HEK293 (cell line): ENCODE results near the gene ZNF76.

Experiments
- CTCF ChIA-PET: fragments of 350-600 bp; formaldehyde crosslinking; extraction: SDS; loops from one replicate; lab custom pipeline; 2021; ENCODE audit warnings: antibody characterized with exemption; lab: Yijun Ruan, JAX
- POLR2A ChIA-PET: fragments of 300-600 bp; formaldehyde crosslinking; extraction: SDS; loops from one replicate; lab custom pipeline; 2020; ENCODE audit warnings: antibody characterized with exemption, inconsistent platforms; lab: Yijun Ruan, JAX
- H3K27ac ChIP-seq: fragments of 200-500 bp; sonication (Bioruptor generic); 2 replicates; pipeline ENCODE4 v1.5.1; 2014; ENCODE audit warnings: low read depth, low read length, control low read depth, inconsistent platforms; ENCODE audit errors: extremely low read depth
- H3K36me3 ChIP-seq, 2 experiments: fragments of 200-500 bp in 1 of 2; sonication (Bioruptor generic) in 1 of 2; 1 replicate in 1 of 2; 2 replicates in 1 of 2; pipeline ENCODE4 v1.5.1; 2014 to 2017; ENCODE audit warnings: inconsistent platforms in 2 of 2, low read length in 2 of 2; ENCODE audit not compliant: control insufficient read depth in 2 of 2, insufficient read depth in 1 of 2
- H3K4me1 ChIP-seq: fragments of 200-500 bp; sonication (Bioruptor generic); 2 replicates; pipeline ENCODE4 v1.5.1; 2014; ENCODE audit warnings: mild to moderate bottlenecking, low read length, inconsistent platforms; ENCODE audit not compliant: control insufficient read depth, insufficient read depth
- H3K4me3 ChIP-seq: 2 replicates; pipeline ENCODE4 v1.5.1; 2011; ENCODE audit warnings: low read depth, mild to moderate bottlenecking, control low read depth, low read length, moderate library complexity
- H3K9me3 ChIP-seq: fragments of 200-500 bp; sonication (Bioruptor generic); 2 replicates; pipeline ENCODE4 v1.5.1; 2014; ENCODE audit warnings: low read depth, low read length, inconsistent platforms; ENCODE audit not compliant: control insufficient read depth, insufficient read depth
- GLIS1 ChIP-seq: fragments of 450-650 bp; formaldehyde crosslinking; IDR thresholded peaks from 2 replicates; pipeline ENCODE4 v1.5.1; 2016; ENCODE audit warnings: missing biosample characterization, missing genetic modification characterization
- INSM2 ChIP-seq: fragments of 450-650 bp; formaldehyde crosslinking; IDR thresholded peaks from 2 replicates; pipeline ENCODE4 v1.5.1; 2016; ENCODE audit warnings: missing biosample characterization, missing genetic modification characterization
- KLF8 ChIP-seq: fragments of 450-650 bp; formaldehyde crosslinking; IDR thresholded peaks from 2 replicates; pipeline ENCODE4 v1.5.1; 2016; ENCODE audit warnings: missing biosample characterization, missing genetic modification characterization
- OSR2 ChIP-seq: fragments of 450-650 bp; formaldehyde crosslinking; IDR thresholded peaks from 2 replicates; pipeline ENCODE4 v1.5.1; 2016; ENCODE audit warnings: missing biosample characterization, missing genetic modification characterization
- PBX3 ChIP-seq: sonication (generic); formaldehyde crosslinking; IDR thresholded peaks from 2 replicates; pipeline ENCODE4 v1.8.1; 2022; ENCODE audit warnings: mild to moderate bottlenecking, moderate library complexity, missing genetic modification reagents
- SALL2 ChIP-seq: fragments of 450-650 bp; formaldehyde crosslinking; IDR thresholded peaks from 2 replicates; pipeline ENCODE4 v1.5.0; 2017; ENCODE audit warnings: missing biosample characterization, mild to moderate bottlenecking, missing genetic modification characterization, borderline replicate concordance
- SCRT1 ChIP-seq: fragments of 450-650 bp; formaldehyde crosslinking; IDR thresholded peaks from 2 replicates; pipeline ENCODE4 v1.5.1; 2016; ENCODE audit warnings: missing biosample characterization, missing genetic modification characterization, borderline replicate concordance
- SETDB1 ChIP-seq: IDR thresholded peaks from one replicate; pipeline ENCODE4 v1.6.1; 2017; ENCODE audit warnings: mild to moderate bottlenecking, low read length, moderate library complexity, mixed read lengths; ENCODE audit not compliant: insufficient read length
- SP7 ChIP-seq: fragments of 450-650 bp; formaldehyde crosslinking; IDR thresholded peaks from 2 replicates; pipeline ENCODE4 v1.5.1; 2016; ENCODE audit warnings: missing biosample characterization, missing genetic modification characterization
- TRIM28 ChIP-seq: IDR thresholded peaks from 2 replicates; pipeline ENCODE4 v1.6.1; 2011; ENCODE audit warnings: low read length, control low read depth, borderline replicate concordance
- ZBTB48 ChIP-seq: fragments of 450-650 bp; formaldehyde crosslinking; IDR thresholded peaks from 2 replicates; pipeline ENCODE4 v1.5.1; 2016; ENCODE audit warnings: missing biosample characterization, missing genetic modification characterization
- ZBTB49 ChIP-seq: fragments of 450-650 bp; formaldehyde crosslinking; IDR thresholded peaks from 2 replicates; pipeline ENCODE4 v1.5.1; 2016; ENCODE audit warnings: missing biosample characterization, missing genetic modification characterization, low read depth
- ZBTB7A ChIP-seq: fragments of 450-650 bp; formaldehyde crosslinking; IDR thresholded peaks from 2 replicates; pipeline ENCODE4 v1.5.1; 2016; ENCODE audit warnings: low read depth, missing biosample characterization, missing genetic modification characterization
- ZNF16 ChIP-seq: fragments of 450-650 bp; formaldehyde crosslinking; IDR thresholded peaks from 2 replicates; pipeline ENCODE4 v1.5.1; 2016; ENCODE audit warnings: low read depth, missing biosample characterization, missing genetic modification characterization
- ZNF175 ChIP-seq: fragments of 450-650 bp; formaldehyde crosslinking; IDR thresholded peaks from 2 replicates; pipeline ENCODE4 v1.5.1; 2016; ENCODE audit warnings: missing biosample characterization, missing genetic modification characterization
- ZNF184 ChIP-seq: fragments of 450-650 bp; IDR thresholded peaks from 2 replicates; pipeline ENCODE4 v1.5.1; 2018; ENCODE audit warnings: missing biosample characterization, mild to moderate bottlenecking, missing genetic modification characterization
- ZNF248 ChIP-seq: fragments of 450-650 bp; formaldehyde crosslinking; IDR thresholded peaks from 2 replicates; pipeline ENCODE4 v1.5.1; 2017; ENCODE audit warnings: missing biosample characterization, missing genetic modification characterization
- ZNF341 ChIP-seq: fragments of 450-650 bp; formaldehyde crosslinking; IDR thresholded peaks from 2 replicates; pipeline ENCODE4; 2016; ENCODE audit warnings: low read depth, missing biosample characterization, missing genetic modification characterization
- ZNF404 ChIP-seq: fragments of 450-650 bp; formaldehyde crosslinking; IDR thresholded peaks from 2 replicates; pipeline ENCODE4 v1.5.1; 2017; ENCODE audit warnings: missing biosample characterization, missing genetic modification characterization
- ZNF48 ChIP-seq: fragments of 450-650 bp; formaldehyde crosslinking; IDR thresholded peaks from 2 replicates; pipeline ENCODE4 v1.5.1; 2016; ENCODE audit warnings: missing biosample characterization, missing genetic modification characterization
- ZNF510 ChIP-seq: fragments of 450-650 bp; formaldehyde crosslinking; IDR thresholded peaks from 2 replicates; pipeline ENCODE4 v1.5.1; 2018; ENCODE audit warnings: mild to moderate bottlenecking, missing genetic modification characterization, missing biosample characterization; ENCODE audit not compliant: insufficient replicate concordance
- ZNF544 ChIP-seq: fragments of 450-650 bp; formaldehyde crosslinking; IDR thresholded peaks from 2 replicates; pipeline ENCODE4 v1.5.0; 2017; ENCODE audit warnings: missing biosample characterization, missing genetic modification characterization
- ZNF555 ChIP-seq: fragments of 450-650 bp; formaldehyde crosslinking; conservative IDR thresholded peaks from 2 replicates; pipeline ENCODE4 v1.5.1; 2017; ENCODE audit warnings: missing biosample characterization, mild to moderate bottlenecking, missing genetic modification characterization, inconsistent platforms
- ZNF623 ChIP-seq: fragments of 450-650 bp; formaldehyde crosslinking; IDR thresholded peaks from 2 replicates; pipeline ENCODE4 v1.5.1; 2016; ENCODE audit warnings: missing biosample characterization, missing genetic modification characterization
- ZNF624 ChIP-seq: fragments of 450-650 bp; formaldehyde crosslinking; IDR thresholded peaks from 2 replicates; pipeline ENCODE4 v1.5.1; 2017; ENCODE audit warnings: missing biosample characterization, missing genetic modification characterization
- ZNF626 ChIP-seq: fragments of 450-650 bp; sonication (Bioruptor Pico); formaldehyde crosslinking; IDR thresholded peaks from 2 replicates; pipeline ENCODE4 v1.5.1; 2018; ENCODE audit warnings: missing biosample characterization, missing genetic modification characterization, inconsistent platforms
- ZNF658 ChIP-seq: fragments of 450-650 bp; formaldehyde crosslinking; IDR thresholded peaks from 2 replicates; pipeline ENCODE4; 2016; ENCODE audit warnings: missing biosample characterization, missing genetic modification characterization
- ZNF670 ChIP-seq: fragments of 450-650 bp; formaldehyde crosslinking; IDR thresholded peaks from 2 replicates; pipeline ENCODE4 v1.5.1; 2016; ENCODE audit warnings: missing biosample characterization, missing genetic modification characterization, low read depth
- ZNF701 ChIP-seq: fragments of 450-650 bp; formaldehyde crosslinking; IDR thresholded peaks from 2 replicates; pipeline ENCODE4 v1.5.1; 2016; ENCODE audit warnings: missing biosample characterization, missing genetic modification characterization
- ZNF776 ChIP-seq: fragments of 450-650 bp; formaldehyde crosslinking; IDR thresholded peaks from 2 replicates; pipeline ENCODE4 v1.5.0; 2017; ENCODE audit warnings: missing biosample characterization, missing genetic modification characterization, borderline replicate concordance
- ZNF777 ChIP-seq: fragments of 450-650 bp; formaldehyde crosslinking; IDR thresholded peaks from 2 replicates; pipeline ENCODE4 v1.5.1; 2017; ENCODE audit warnings: missing biosample characterization, missing genetic modification characterization, borderline replicate concordance
- ZSCAN30 ChIP-seq: fragments of 450-650 bp; IDR thresholded peaks from 2 replicates; pipeline ENCODE4 v1.5.1; 2018; ENCODE audit warnings: missing biosample characterization, mild to moderate bottlenecking, missing genetic modification characterization, moderate library complexity
- TF ChIP-seq, protein P1 (sequence below): fragments of 450-650 bp; IDR thresholded peaks from 2 replicates; pipeline ENCODE4 v1.5.1; 2018; ENCODE audit warnings: missing biosample characterization, missing genetic modification characterization

The ZNF76 gene

DNA sequence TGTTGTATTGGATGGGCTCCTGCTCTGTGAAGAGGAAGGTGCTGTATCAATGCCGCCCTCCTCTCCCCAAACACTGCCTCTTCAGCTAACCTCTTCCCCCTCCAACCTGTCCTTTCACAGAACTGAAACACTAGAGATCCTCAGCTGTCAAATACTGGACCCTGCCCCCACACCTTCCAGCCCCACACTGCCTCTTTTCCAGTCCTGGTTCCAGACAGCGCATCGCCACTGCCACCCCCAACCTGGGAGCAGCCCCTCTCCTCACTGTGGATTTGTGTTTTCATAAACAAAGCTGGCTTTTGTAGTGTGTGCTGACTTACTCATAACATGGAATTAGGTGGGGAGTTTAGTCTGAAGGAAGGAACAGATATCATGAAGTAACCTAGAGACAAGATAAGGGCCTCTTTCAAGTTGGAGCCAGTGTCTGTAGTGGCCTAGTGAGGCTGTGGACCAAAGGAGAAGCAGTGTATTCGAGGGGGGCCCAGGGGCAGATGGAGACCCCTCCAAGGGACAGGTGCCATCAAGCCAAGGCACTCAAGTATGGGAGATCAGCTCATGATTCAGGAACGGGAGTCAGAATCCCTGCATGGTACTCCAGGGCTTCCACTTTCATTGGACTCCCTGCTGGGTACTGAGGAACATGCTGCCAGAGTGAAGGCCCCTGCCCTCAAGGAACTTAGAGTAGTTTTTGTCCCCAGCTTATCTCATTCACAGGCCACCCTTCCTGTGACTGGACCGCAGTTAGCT is 43.7 kb upstream of the ZNF76 start:
- peaks cover 38% of the 10 kb centered on the region for H3K4me1 ChIP-seq
- ChIA-PET CTCF (interaction anchor here (0.6 to 16.5 kb wide), 8 partner anchors 11 to 1865 kb away, joined by 3 to 158 read pairs (median 6); no protein-coding TSS in a partner anchor), POLR2A (interaction anchor here (0.8 to 1.2 kb wide), 3 partner anchors 11 to 16 kb away, joined by 3 to 4 read pairs (median 4); no protein-coding TSS in a partner anchor)
- no peak overlapping the region for H3K4me3 ChIP-seq
- no peak overlapping the region; the same call in 1 of the 2 replicates for H3K27ac ChIP-seq
- H3K9me3 ChIP-seq: no peaks in the 10 kb centered on the region
- H3K36me3 ChIP-seq: no peaks in the 10 kb centered on the region
- TF ChIP-seq ZNF623 (tag by site-specific recombination) (no peak), ZNF184 (no peak), ZNF777 (tag by site-specific recombination) (no peak), ZBTB7A (no peak), SETDB1 (no peak), ZSCAN30 (tag by site-specific recombination) (no peak), KLF8 (tag by site-specific recombination) (no peak), ZNF658 (tag by site-specific recombination) (no peak), ZNF544 (tag by site-specific recombination) (no peak), ZNF48 (no peak), ZNF341 (tag by site-specific recombination) (peak; percentile 73), SP7 (tag by site-specific recombination) (no peak), OSR2 (0 out of 2 replicates have a peak, but pooled peaks have one; percentile 14), SALL2 (no peak), ZNF555 (no peak), ZNF624 (tag by site-specific recombination) (no peak), ZBTB49 (tag by site-specific recombination) (no peak), INSM2 (tag by site-specific recombination) (no peak), ZNF510 (tag by site-specific recombination) (no peak), TRIM28 (peak; percentile 86; the same call in 1 of the 2 replicates), ZNF175 (no peak), ZNF670 (tag by site-specific recombination) (no peak), GLIS1 (no peak), ZNF248 (tag by site-specific recombination) (no peak), ZNF16 (tag by site-specific recombination) (no peak), PBX3 (CRISPR knock-in tag) (no peak), ZNF701 (tag by site-specific recombination) (no peak), ZNF776 (tag by site-specific recombination) (no peak), ZNF626 (tag by site-specific recombination) (no peak), ZNF404 (tag by site-specific recombination) (no peak), ZBTB48 (tag by site-specific recombination) (0 out of 2 replicates have a peak, but pooled peaks have one; percentile 21), SCRT1 (tag by site-specific recombination) (no peak)
- TF ChIP-seq, protein P1, sequence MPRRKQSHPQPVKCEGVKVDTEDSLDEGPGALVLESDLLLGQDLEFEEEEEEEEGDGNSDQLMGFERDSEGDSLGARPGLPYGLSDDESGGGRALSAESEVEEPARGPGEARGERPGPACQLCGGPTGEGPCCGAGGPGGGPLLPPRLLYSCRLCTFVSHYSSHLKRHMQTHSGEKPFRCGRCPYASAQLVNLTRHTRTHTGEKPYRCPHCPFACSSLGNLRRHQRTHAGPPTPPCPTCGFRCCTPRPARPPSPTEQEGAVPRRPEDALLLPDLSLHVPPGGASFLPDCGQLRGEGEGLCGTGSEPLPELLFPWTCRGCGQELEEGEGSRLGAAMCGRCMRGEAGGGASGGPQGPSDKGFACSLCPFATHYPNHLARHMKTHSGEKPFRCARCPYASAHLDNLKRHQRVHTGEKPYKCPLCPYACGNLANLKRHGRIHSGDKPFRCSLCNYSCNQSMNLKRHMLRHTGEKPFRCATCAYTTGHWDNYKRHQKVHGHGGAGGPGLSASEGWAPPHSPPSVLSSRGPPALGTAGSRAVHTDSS: no peak
